Keratinocyte (primary cell): ENCODE data around the gene RCCD1. TPM values are rescaled to one million over a fixed set of nuclear protein-coding genes. Genes with fewer than 3 reads are reported as not detected.

Source experiments
- DNase-seq: peaks from one replicate; pipeline ENCODE4 v3.0.0-alpha.2; 2011; ENCODE audit warnings: low read depth, missing footprints, low spot score
- FAIRE-seq: peaks from 2 replicates; lab custom pipeline; 2011; peaks lifted over from hg19 to GRCh38; lab: Jason Lieb, UNC
- H2AFZ ChIP-seq: 2 replicates; pipeline ENCODE4 v1.6.0; 2012; ENCODE audit warnings: low read length, control low read depth, inconsistent platforms; ENCODE audit not compliant: control insufficient read depth
- H3K27ac ChIP-seq: 2 replicates; pipeline ENCODE4 v1.5.1; 2011; ENCODE audit warnings: low read length; ENCODE audit not compliant: control insufficient read depth, insufficient read depth
- H3K27me3 ChIP-seq: 3 replicates; pipeline ENCODE4 v1.6.0; 2011; ENCODE audit warnings: low read length; ENCODE audit not compliant: control insufficient read depth, insufficient read depth; ENCODE audit errors: extremely low read depth
- H3K36me3 ChIP-seq, 2 experiments: 2 replicates in 1 of 2; 3 replicates in 1 of 2; pipeline ENCODE4 v1.5.1; 2011; ENCODE audit warnings: low read length in 2 of 2, mild to moderate bottlenecking in 1 of 2; ENCODE audit not compliant: control insufficient read depth in 2 of 2, insufficient read depth in 2 of 2; ENCODE audit errors: extremely low read depth in 1 of 2
- H3K4me1 ChIP-seq: 3 replicates; pipeline ENCODE4 v1.5.1; 2011; ENCODE audit warnings: low read length; ENCODE audit not compliant: control insufficient read depth, insufficient read depth; ENCODE audit errors: extremely low read depth
- H3K4me2 ChIP-seq: 3 replicates; pipeline ENCODE4 v1.6.0; 2011; ENCODE audit warnings: low read depth, low read length; ENCODE audit not compliant: control insufficient read depth, insufficient read depth; ENCODE audit errors: extremely low read depth
- H3K4me3 ChIP-seq, 3 experiments: fragments of 200-600 bp in 1 of 3; sonication (generic) in 1 of 3; 2 replicates in 2 of 3; 3 replicates in 1 of 3; pipeline ENCODE4 v1.5.1; 2011 to 2016; ENCODE audit warnings: low read length in 3 of 3, mild to moderate bottlenecking in 3 of 3, control low read depth in 2 of 3, inconsistent platforms in 1 of 3, low read depth in 1 of 3, mixed read lengths in 1 of 3, mixed run types in 1 of 3, moderate library complexity in 1 of 3; ENCODE audit not compliant: control insufficient read depth in 2 of 3, insufficient read depth in 2 of 3; ENCODE audit errors: extremely low read depth in 1 of 3
- H3K79me2 ChIP-seq: 2 replicates; pipeline ENCODE4 v1.6.0; 2012; ENCODE audit warnings: low read length; ENCODE audit not compliant: control insufficient read depth, insufficient read depth
- H3K9ac ChIP-seq: 3 replicates; pipeline ENCODE4 v1.6.0; 2011; ENCODE audit warnings: low read length; ENCODE audit not compliant: control insufficient read depth, insufficient read depth; ENCODE audit errors: extremely low read depth
- H3K9me1 ChIP-seq: 3 replicates; pipeline ENCODE4 v1.6.0; 2011; ENCODE audit warnings: low read length; ENCODE audit not compliant: control insufficient read depth, insufficient read depth; ENCODE audit errors: extremely low read depth
- H3K9me3 ChIP-seq: 2 replicates; pipeline ENCODE4 v1.5.1; 2012; ENCODE audit warnings: low read depth, low read length; ENCODE audit not compliant: control insufficient read depth
- H4K20me1 ChIP-seq: 3 replicates; pipeline ENCODE4 v1.6.0; 2011; ENCODE audit warnings: low read length; ENCODE audit not compliant: control insufficient read depth, insufficient read depth; ENCODE audit errors: extremely low read depth
- CTCF ChIP-seq, 3 experiments: IDR thresholded peaks in 1 of 3; conservative IDR thresholded peaks in 1 of 3; optimal IDR thresholded peaks in 1 of 3; 2 replicates in 2 of 3; 3 replicates in 1 of 3; pipeline versions ENCODE3 to v1.5.1; 2011; ENCODE audit warnings: low read length in 3 of 3, mild to moderate bottlenecking in 3 of 3, moderate library complexity in 2 of 3, control low read depth in 1 of 3, inconsistent platforms in 1 of 3; ENCODE audit not compliant: insufficient read depth in 2 of 3; ENCODE audit errors: extremely low read depth in 1 of 3
- EZH2 ChIP-seq: IDR thresholded peaks from one replicate; pipeline ENCODE4 v1.6.1; 2012; ENCODE audit warnings: inconsistent platforms, mild to moderate bottlenecking, low read length, moderate library complexity
- dilution Hi-C: fragments of 300-500 bp; cut with MboI; formaldehyde crosslinking; loops from one replicate; pipeline ENCODE4 v1.7.0; 2020; ENCODE audit warnings: low sequenced_read_pairs; ENCODE audit not compliant: extremely low pct_ligation_motif_present
- polyA plus RNA-seq, 5 experiments: library from polyadenylated mRNA; depleted of rRNA in 3 of 5; stranded (reverse) in 3 of 5; stranded (forward) in 1 of 5; unstranded in 1 of 5; fragments of >200 nt; gene quantifications; 1 replicate in 1 of 5; 2 replicates in 3 of 5; 3 replicates in 1 of 5; pipeline versions ENCODE4 v1.2.1 to v1.2.3, GENCODE V29; 2011 to 2012; ENCODE audit warnings: missing spikeins in 2 of 5, low read depth in 1 of 5, low replicate concordance in 1 of 5

Gene RCCD1
- polyA plus RNA-seq, 1 donor (not counting 4 experiments of a cell fraction or from before 2014, with no cell fraction given): 7.8 TPM

GRCh38 chr15:90913398-90913944 is 41.2 kb upstream of the RCCD1 start:
- H3K79me2 ChIP-seq: no peaks in the 10 kb centered on the region
- no peaks in the 10 kb centered on the region for H3K27me3 ChIP-seq
- H3K4me3 ChIP-seq: no peak overlapping the region
- H2AFZ ChIP-seq: no peak overlapping the region
- H4K20me1 ChIP-seq: no peaks in the 10 kb centered on the region
- dilution Hi-C loops: no loop called here
- TF ChIP-seq EZH2: no peak
- TF ChIP-seq CTCF (optimal IDR thresholded peaks at IDR 0.05 in 1 of 3, IDR thresholded peaks at IDR 0.05 in 1 of 3, conservative IDR thresholded peaks at IDR 0.05 in 1 of 3; ENCODE audit: extremely low read depth in 1 of 3, insufficient read depth in 2 of 3, low read length in 3 of 3): no peak
- no peaks in the 10 kb centered on the region for H3K4me1 ChIP-seq
- H3K9ac ChIP-seq: no peak overlapping the region
- no peak overlapping the region for H3K27ac ChIP-seq
- H3K9me1 ChIP-seq: no peaks in the 10 kb centered on the region
- no peak overlapping the region for H3K4me2 ChIP-seq
- H3K36me3 ChIP-seq: peaks cover 10 to 18% of the 10 kb centered on the region in 2 experiments
- FAIRE-seq: no peak
- no peak for DNase-seq
- H3K9me3 ChIP-seq: no peaks in the 10 kb centered on the region

GRCh38 chr15:90914305-90915080 is 40.2 kb upstream of the RCCD1 start:
- DNase-seq (no peak), FAIRE-seq (no peak)
- dilution Hi-C loops: no loop called here
- H3K36me3 ChIP-seq: peaks cover 12 to 22% of the 10 kb centered on the region in 2 experiments
- H3K9me1 ChIP-seq: no peaks in the 10 kb centered on the region
- H3K9me3 ChIP-seq: no peaks in the 10 kb centered on the region
- H3K4me3 ChIP-seq: no peak overlapping the region
- no peaks in the 10 kb centered on the region for H4K20me1 ChIP-seq
- no peaks in the 10 kb centered on the region for H3K79me2 ChIP-seq
- H3K4me2 ChIP-seq: no peak overlapping the region
- no peak overlapping the region for H2AFZ ChIP-seq
- H3K4me1 ChIP-seq: no peaks in the 10 kb centered on the region
- no peak overlapping the region for H3K9ac ChIP-seq
- no peaks in the 10 kb centered on the region for H3K27me3 ChIP-seq
- no peak overlapping the region for H3K27ac ChIP-seq
- TF ChIP-seq EZH2 (no peak), CTCF (optimal IDR thresholded peaks at IDR 0.05 in 1 of 3, IDR thresholded peaks at IDR 0.05 in 1 of 3, conservative IDR thresholded peaks at IDR 0.05 in 1 of 3; ENCODE audit: extremely low read depth in 1 of 3, insufficient read depth in 2 of 3, low read length in 3 of 3) (no peak)
